MM.1S (cell line): ENCODE measurements around the gene TMTC1.
A peak's percentile ranks its signal among the peaks of the same experiment; 100 is the strongest.

Experiments used
- DNase-seq: peaks from one replicate; pipeline ENCODE4 v3.0.0-alpha.2; 2015
- H2AFZ ChIP-seq: fragments of 300-600 bp; sonication (generic); 2 replicates; pipeline ENCODE4 v1.6.0; 2016; ENCODE audit warnings: antibody characterized with exemption, low read length
- H3F3A ChIP-seq: fragments of 300-600 bp; sonication (generic); 2 replicates; pipeline ENCODE4 v1.6.1; 2016; ENCODE audit warnings: mild to moderate bottlenecking, antibody characterized with exemption, low read length, moderate library complexity, mixed read lengths; ENCODE audit not compliant: insufficient read depth
- H3K27ac ChIP-seq: fragments of 300-600 bp; sonication (generic); 2 replicates; pipeline ENCODE4 v1.5.1; 2016; ENCODE audit warnings: mild to moderate bottlenecking, low read length
- H3K27me3 ChIP-seq: fragments of 300-600 bp; sonication (generic); replicated peaks from 2 replicates; pipeline ENCODE4 v1.6.0; 2016; ENCODE audit warnings: low read length; ENCODE audit not compliant: insufficient read depth
- H3K36me3 ChIP-seq: fragments of 300-600 bp; sonication (generic); replicated peaks from 2 replicates; pipeline ENCODE4 v1.6.1; 2016; ENCODE audit warnings: mild to moderate bottlenecking, low read length, mixed read lengths; ENCODE audit not compliant: insufficient read depth
- H3K4me1 ChIP-seq: fragments of 300-600 bp; sonication (generic); 2 replicates; pipeline ENCODE4 v1.6.1; 2016; ENCODE audit warnings: low read length, mixed read lengths
- H3K4me2 ChIP-seq: fragments of 300-600 bp; sonication (generic); 2 replicates; pipeline ENCODE4 v1.6.0; 2016; ENCODE audit warnings: low read depth, low read length
- H3K4me3 ChIP-seq: fragments of 300-600 bp; sonication (generic); 2 replicates; pipeline ENCODE4 v1.5.1; 2016; ENCODE audit warnings: low read length, mixed read lengths
- H3K79me2 ChIP-seq: fragments of 300-600 bp; sonication (generic); 2 replicates; pipeline ENCODE4 v1.6.1; 2016; ENCODE audit warnings: mixed run types, low read length, mixed read lengths
- H3K9ac ChIP-seq: fragments of 300-600 bp; sonication (generic); 2 replicates; pipeline ENCODE4 v1.6.1; 2016; ENCODE audit warnings: low read length, mixed read lengths
- H3K9me2 ChIP-seq: fragments of 300-600 bp; sonication (generic); replicated peaks from 2 replicates; pipeline ENCODE4 v1.6.1; 2016; ENCODE audit warnings: mild to moderate bottlenecking, low read length, mixed read lengths; ENCODE audit not compliant: insufficient read depth
- H3K9me3 ChIP-seq: fragments of 300-600 bp; sonication (generic); replicated peaks from 2 replicates; pipeline ENCODE4 v1.6.1; 2016; ENCODE audit warnings: mild to moderate bottlenecking, low read length, mixed read lengths; ENCODE audit not compliant: insufficient read depth
- H4K20me1 ChIP-seq: fragments of 300-600 bp; sonication (generic); 2 replicates; pipeline ENCODE4 v1.6.1; 2016; ENCODE audit warnings: mild to moderate bottlenecking, low read length, moderate library complexity, mixed read lengths; ENCODE audit not compliant: insufficient read depth
- EZH2 ChIP-seq: fragments of 300-600 bp; sonication (generic); optimal IDR thresholded peaks from 2 replicates; pipeline ENCODE3; 2017; ENCODE audit warnings: low read depth, mild to moderate bottlenecking, antibody characterized with exemption, low read length, mixed read lengths
- EZH2phosphoT487 ChIP-seq: fragments of 300-600 bp; sonication (generic); IDR thresholded peaks from 2 replicates; pipeline ENCODE4 v1.6.1; 2018; ENCODE audit warnings: antibody characterized with exemption, low read length
- TF ChIP-seq, protein P1 (sequence below): fragments of 300-600 bp; sonication (generic); IDR thresholded peaks from 2 replicates; pipeline ENCODE4 v1.5.1; 2016; ENCODE audit warnings: antibody characterized with exemption, low read length, mixed read lengths

The TMTC1 gene

GRCh38 chr12:29754235-29755189 is 29.2 kb downstream of the TMTC1 start:
- no peaks in the 10 kb centered on the region for H3K9me2 ChIP-seq
- H3K36me3 ChIP-seq: no peaks in the 10 kb centered on the region
- H3K27ac ChIP-seq: no peak overlapping the region
- H3K4me1 ChIP-seq: peaks cover 24% of the 10 kb centered on the region
- no peaks in the 10 kb centered on the region for H3K9me3 ChIP-seq
- H3K4me3 ChIP-seq: no peak overlapping the region
- H3K79me2 ChIP-seq: no peaks in the 10 kb centered on the region
- H3K4me2 ChIP-seq: no peak overlapping the region
- peaks cover 6% of the 10 kb centered on the region for H3F3A ChIP-seq
- TF ChIP-seq EZH2 (no peak), EZH2phosphoT487 (no peak)
- TF ChIP-seq, protein P1, sequence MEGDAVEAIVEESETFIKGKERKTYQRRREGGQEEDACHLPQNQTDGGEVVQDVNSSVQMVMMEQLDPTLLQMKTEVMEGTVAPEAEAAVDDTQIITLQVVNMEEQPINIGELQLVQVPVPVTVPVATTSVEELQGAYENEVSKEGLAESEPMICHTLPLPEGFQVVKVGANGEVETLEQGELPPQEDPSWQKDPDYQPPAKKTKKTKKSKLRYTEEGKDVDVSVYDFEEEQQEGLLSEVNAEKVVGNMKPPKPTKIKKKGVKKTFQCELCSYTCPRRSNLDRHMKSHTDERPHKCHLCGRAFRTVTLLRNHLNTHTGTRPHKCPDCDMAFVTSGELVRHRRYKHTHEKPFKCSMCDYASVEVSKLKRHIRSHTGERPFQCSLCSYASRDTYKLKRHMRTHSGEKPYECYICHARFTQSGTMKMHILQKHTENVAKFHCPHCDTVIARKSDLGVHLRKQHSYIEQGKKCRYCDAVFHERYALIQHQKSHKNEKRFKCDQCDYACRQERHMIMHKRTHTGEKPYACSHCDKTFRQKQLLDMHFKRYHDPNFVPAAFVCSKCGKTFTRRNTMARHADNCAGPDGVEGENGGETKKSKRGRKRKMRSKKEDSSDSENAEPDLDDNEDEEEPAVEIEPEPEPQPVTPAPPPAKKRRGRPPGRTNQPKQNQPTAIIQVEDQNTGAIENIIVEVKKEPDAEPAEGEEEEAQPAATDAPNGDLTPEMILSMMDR: no peak
- no peak for DNase-seq
- no peak overlapping the region for H3K9ac ChIP-seq
- H4K20me1 ChIP-seq: no peaks in the 10 kb centered on the region
- no peaks in the 10 kb centered on the region for H3K27me3 ChIP-seq
- no peak overlapping the region for H2AFZ ChIP-seq

- H3K4me1 ChIP-seq: peaks cover 24% of the 10 kb centered on the region
- no peak overlapping the region for H2AFZ ChIP-seq
- H3K4me2 ChIP-seq: no peak overlapping the region
- H3K4me3 ChIP-seq: no peak overlapping the region
- H4K20me1 ChIP-seq: no peaks in the 10 kb centered on the region
- no peaks in the 10 kb centered on the region for H3K9me3 ChIP-seq
- no peaks in the 10 kb centered on the region for H3K36me3 ChIP-seq
- no peak for DNase-seq
- no peaks in the 10 kb centered on the region for H3K9me2 ChIP-seq
- TF ChIP-seq EZH2 (no peak), EZH2phosphoT487 (no peak)
- TF ChIP-seq, protein P1: no peak
- H3F3A ChIP-seq: peaks cover 6% of the 10 kb centered on the region
- no peak overlapping the region for H3K27ac ChIP-seq
- no peaks in the 10 kb centered on the region for H3K79me2 ChIP-seq
- no peak overlapping the region for H3K9ac ChIP-seq
- H3K27me3 ChIP-seq: no peaks in the 10 kb centered on the region
Measured at GRCh38 chr12:29752121-29752520, 31.6 kb downstream of the TMTC1 start.

- Histone ChIP-seq H3K4me3 (no peak overlapping the region), H3K79me2 (no peaks in the 10 kb centered on the region), H3K27me3 (no peaks in the 10 kb centered on the region), H3K4me2 (peak overlapping the region; percentile 50; the same call in 1 of the 2 replicates), H2AFZ (no peak overlapping the region), H3K27ac (peak overlapping the region; percentile 48; the same call in 1 of the 2 replicates), H3K36me3 (no peaks in the 10 kb centered on the region), H3K9me3 (no peaks in the 10 kb centered on the region), H4K20me1 (no peaks in the 10 kb centered on the region), H3F3A (peaks cover 6% of the 10 kb centered on the region), H3K4me1 (peaks cover 24% of the 10 kb centered on the region), H3K9ac (no peak overlapping the region), H3K9me2 (no peaks in the 10 kb centered on the region)
- no peak for DNase-seq
- TF ChIP-seq EZH2 (no peak), EZH2phosphoT487 (no peak)
- TF ChIP-seq, protein P1: no peak
Measured at GRCh38 chr12:29751676-29752075, 32.1 kb downstream of the TMTC1 start.
